GM19455 (cell line): ENCODE data around the gene UROC1.

Experiments used
- ATAC-seq: cut with Tn5 transposase; IDR thresholded peaks from one replicate; pipeline ENCODE4 v1.9.1; 2021; ENCODE audit not compliant: unreplicated experiment

Gene UROC1

GRCh38 chr3:126517986-126518778 is 609 bp upstream of the UROC1 start:
- no peak for ATAC-seq

GRCh38 chr3:126516936-126517290 is 660 bp downstream of the UROC1 start:
- no peak for ATAC-seq

- no peak for ATAC-seq
Observed at GRCh38 chr3:126516152-126516935, 1.2 kb downstream of the UROC1 start.

- no peak for ATAC-seq
Observed at GRCh38 chr3:126515066-126515706, 2.4 kb downstream of the UROC1 start.

GRCh38 chr3:126514161-126514560 is 3.4 kb downstream of the UROC1 start:
- ATAC-seq: no peak

GRCh38 chr3:126512916-126513650 is 4.5 kb downstream of the UROC1 start:
- no peak for ATAC-seq

GRCh38 chr3:126512026-126512425 is 5.5 kb downstream of the UROC1 start:
- ATAC-seq: no peak

GRCh38 chr3:126511291-126511690 is 6.3 kb downstream of the UROC1 start:
- ATAC-seq: no peak

GRCh38 chr3:126510308-126510910 is 7.2 kb downstream of the UROC1 start:
- no peak for ATAC-seq

GRCh38 chr3:126509597-126510307 is 7.8 kb downstream of the UROC1 start:
- no peak for ATAC-seq

- no peak for ATAC-seq
Observed at GRCh38 chr3:126508564-126508964, 9.0 kb downstream of the UROC1 start.

- ATAC-seq: no peak
Observed at GRCh38 chr3:126507886-126508285, 9.7 kb downstream of the UROC1 start.

- no peak for ATAC-seq
Observed at GRCh38 chr3:126503701-126504100, 13.9 kb downstream of the UROC1 start.

GRCh38 chr3:126502656-126503055 is 14.9 kb downstream of the UROC1 start:
- ATAC-seq: no peak

GRCh38 chr3:126501736-126502135 is 15.8 kb downstream of the UROC1 start:
- no peak for ATAC-seq

GRCh38 chr3:126501054-126501453 is 16.5 kb downstream of the UROC1 start:
- no peak for ATAC-seq

GRCh38 chr3:126500016-126500415 is 17.6 kb downstream of the UROC1 start:
- no peak for ATAC-seq

- no peak for ATAC-seq
Observed at GRCh38 chr3:126499401-126499800, 18.2 kb downstream of the UROC1 start.

- no peak for ATAC-seq
Observed at GRCh38 chr3:126498929-126499328, 18.6 kb downstream of the UROC1 start.

- no peak for ATAC-seq
Observed at GRCh38 chr3:126498461-126498860, 19.1 kb downstream of the UROC1 start.
